HepG2 (cell line): ENCODE results near the gene TTC39B. TPM values are rescaled to one million over a fixed set of nuclear protein-coding genes. Genes with fewer than 3 reads are reported as not detected.

Source experiments
- ARID3A ChIP-seq: IDR thresholded peaks from 2 replicates; pipeline ENCODE4 v1.6.1; 2012; ENCODE audit warnings: low read depth, low read length, improper control_type of control experiment
- CENPBD1 ChIP-seq: sonication (generic); formaldehyde crosslinking; IDR thresholded peaks from 2 replicates; pipeline ENCODE4 v1.8.0; 2022; ENCODE audit warnings: missing genetic modification reagents, low read depth, mild to moderate bottlenecking, borderline replicate concordance
- DNMT3B ChIP-seq: conservative IDR thresholded peaks from 2 replicates; pipeline ENCODE4 v1.6.1; 2016; ENCODE audit warnings: missing biosample characterization, control low read depth
- ETV6 ChIP-seq: sonication (generic); formaldehyde crosslinking; conservative IDR thresholded peaks from 2 replicates; pipeline ENCODE4 v1.4.0; 2020; ENCODE audit warnings: missing genetic modification reagents
- GATAD1 ChIP-seq: IDR thresholded peaks from 2 replicates; pipeline ENCODE4 v1.6.1; 2016; ENCODE audit warnings: missing genetic modification reagents, missing compliant biosample characterization
- HNF1A ChIP-seq, 2 experiments: sonication (generic) in 1 of 2; formaldehyde crosslinking in 1 of 2; IDR thresholded peaks; 2 replicates each; pipeline versions ENCODE4 v1.4.0 to v1.6.1; 2016 to 2020; ENCODE audit warnings: borderline replicate concordance in 1 of 2, low read depth in 1 of 2, mild to moderate bottlenecking in 1 of 2, missing genetic modification reagents in 1 of 2
- KDM3A ChIP-seq: IDR thresholded peaks from 2 replicates; pipeline ENCODE4 v1.6.1; 2018; ENCODE audit warnings: low read depth, missing compliant biosample characterization
- SPEN ChIP-seq: sonication (generic); formaldehyde crosslinking; IDR thresholded peaks from 2 replicates; pipeline ENCODE4 v1.5.1; 2020; ENCODE audit warnings: low read depth, mild to moderate bottlenecking, missing genetic modification reagents
- TFDP2 ChIP-seq: sonication (generic); formaldehyde crosslinking; IDR thresholded peaks from 2 replicates; pipeline ENCODE4 v1.4.0; 2020; ENCODE audit warnings: missing genetic modification reagents
- USF2 ChIP-seq, 2 experiments: sonication (generic) in 1 of 2; formaldehyde crosslinking in 1 of 2; IDR thresholded peaks; 2 replicates each; pipeline versions ENCODE4 v1.5.1 to v1.6.1; 2011 to 2020; ENCODE audit warnings: borderline replicate concordance in 1 of 2, low read depth in 1 of 2, low read length in 1 of 2, mild to moderate bottlenecking in 1 of 2, missing genetic modification reagents in 1 of 2, moderate library complexity in 1 of 2
- ZNF615 ChIP-seq: sonication (generic); formaldehyde crosslinking; IDR thresholded peaks from 2 replicates; pipeline ENCODE4 v1.5.0; 2020; ENCODE audit warnings: mild to moderate bottlenecking, missing genetic modification reagents, borderline replicate concordance
- ZNF710 ChIP-seq: sonication (generic); formaldehyde crosslinking; IDR thresholded peaks from 2 replicates; pipeline ENCODE4 v1.5.0; 2020; ENCODE audit warnings: mild to moderate bottlenecking, missing genetic modification reagents, borderline replicate concordance
- polyA plus RNA-seq, 8 experiments: library from polyadenylated mRNA; depleted of rRNA in 3 of 8; stranded (reverse) in 7 of 8; unstranded in 1 of 8; fragments of >200 nt; fragmentation: Illumina TruSeq in 4 of 8; extraction: Trizol in 4 of 8; gene quantifications; 2 replicates each; pipeline versions ENCODE4 v1.2.1 to v1.2.3, GENCODE V29; 2011 to 2016; ENCODE audit warnings: low read depth in 4 of 8, missing spikeins in 1 of 8, mixed read lengths in 1 of 8; ENCODE audit not compliant: insufficient read depth in 1 of 8
- total RNA-seq, 5 experiments: library from RNA; depleted of rRNA; stranded (reverse); fragments of >200 nt; fragmentation: Illumina TruSeq; extraction: Trizol; gene quantifications; 2 replicates each; pipeline ENCODE4 v1.2.3, GENCODE V29; 2016; ENCODE audit warnings: low read depth in 1 of 5

Gene TTC39B
- total and polyA plus RNA-seq, 2 of the 13 experiments (the other 11 are each of a cell fraction or from before 2014, with no cell fraction given), result 14.3 to 19.4 TPM

- TF ChIP-seq USF2 (IDR thresholded peaks at IDR 0.05; ENCODE audit: low read depth, low read length), result no peak
- TF ChIP-seq USF2 (CRISPR knock-in tag; IDR thresholded peaks at IDR 0.05; ENCODE audit: borderline replicate concordance), result no peak
- no peak for TF ChIP-seq DNMT3B (CRISPR knock-in tag)
- TF ChIP-seq ZNF710 (CRISPR knock-in tag), result no peak; the same call in 1 of the 2 replicates
- TF ChIP-seq CENPBD1 (CRISPR knock-in tag), result no peak
- no peak for TF ChIP-seq HNF1A (IDR thresholded peaks at IDR 0.05; ENCODE audit: low read depth)
- TF ChIP-seq HNF1A (CRISPR knock-in tag; IDR thresholded peaks at IDR 0.05; ENCODE audit: borderline replicate concordance), result 0 out of 2 replicates have a peak, but pooled peaks have one; percentile 53
- TF ChIP-seq TFDP2 (CRISPR knock-in tag), result peak; percentile 45
- 0 out of 2 replicates have a peak, but pooled peaks have one; percentile 31 for TF ChIP-seq KDM3A (CRISPR knock-in tag)
- no peak; the same call in none of the 2 replicates for TF ChIP-seq GATAD1 (CRISPR knock-in tag)
- TF ChIP-seq ZNF615, result no peak
- TF ChIP-seq ETV6 (CRISPR knock-in tag), result no peak; the same call in 1 of the 2 replicates
- peak; percentile 56; the same call in 1 of the 2 replicates for TF ChIP-seq SPEN (CRISPR knock-in tag)
- no peak for TF ChIP-seq ARID3A
Observed at GRCh38 chr9:15306757-15307522, at the start of gene TTC39B (continued).
